ENCODE results near the gene SFT2D3. TPM values are rescaled to one million over a fixed set of nuclear protein-coding genes. Genes with fewer than 3 reads are reported as not detected.
A peak's percentile ranks its signal among the peaks of the same experiment; 100 is the strongest.

SFT2D3 gene
- total RNA-seq = 1 to 10 TPM; 2.7 to 5.7 (median 3.6) TPM
- polyA plus RNA-seq = 1 to 10 TPM; 3.6 to 5.5 TPM

GRCh38 chr2:127701193-127701650 is at the start of gene SFT2D3:
Gene SFT2D3 (plus strand): TSS chr2:127701497. CDS start chr2:127701529, 32 bp downstream.
- FAIRE-seq (no peak), ATAC-seq (peak; percentile 92 to 96 (median 93)), DNase-seq (peak; percentile 91 to 97 (median 93))
- H3K27ac ChIP-seq = peak within 1 kb of the TSS; percentile 91 to 99 (median 94)
- H3K4me1 ChIP-seq = peaks cover 3 to 19% (median 8%) of the 10 kb centered on the region in 3 donors
- 0% methylated on average over 44 of the region's 44 CpGs for WGBS, 2 donors
- H3K9me3 ChIP-seq = no peaks in the 10 kb centered on the region
- intact Hi-C loops (cut with DNase I) = no loop called here
- TF ChIP-seq CTCF (IDR thresholded peaks at IDR 0.05) = no peak
- H3K4me3 ChIP-seq = peak within 1 kb of the TSS; percentile 37 to 78 (median 72)
- no peaks in the 10 kb centered on the region for H3K27me3 ChIP-seq
- H3K36me3 ChIP-seq = peaks cover 0 to 3% (median 0%) of the 10 kb centered on the region in 3 donors

GRCh38 chr2:127651971-127652550 is 49.2 kb upstream of the SFT2D3 start:
- H3K27ac ChIP-seq = no peak overlapping the region
- DNase-seq (peak in 2 of 6 donors; percentile 40 to 51), ATAC-seq (peak in 2 of 4 donors; percentile 17 to 33), FAIRE-seq (no peak)
- no peaks in the 10 kb centered on the region for H3K27me3 ChIP-seq
- no peaks in the 10 kb centered on the region for H3K36me3 ChIP-seq
- WGBS, 2 donors = 73% methylated on average over 13 to 14 of the region's 14 CpGs
- no peaks in the 10 kb centered on the region for H3K9me3 ChIP-seq
- intact Hi-C loops (cut with DNase I) = no loop called here
- peaks cover 0 to 3% (median 0%) of the 10 kb centered on the region in 3 donors for H3K4me1 ChIP-seq
- H3K4me3 ChIP-seq = no peak overlapping the region
- TF ChIP-seq CTCF (IDR thresholded peaks at IDR 0.05) = no peak

GRCh38 chr2:127652786-127653357 is 48.4 kb upstream of the SFT2D3 start:
- H3K27ac ChIP-seq = no peak overlapping the region
- WGBS, 2 donors = 69 to 70% methylated on average over 25 of the region's 25 CpGs

GRCh38 chr2:127653421-127654083 is 47.7 kb upstream of the SFT2D3 start:
- intact Hi-C loops (cut with DNase I) = no loop called here
- 67 to 77% methylated on average over 16 of the region's 16 CpGs for WGBS, 2 donors
- H3K9me3 ChIP-seq = no peaks in the 10 kb centered on the region
- no peaks in the 10 kb centered on the region for H3K36me3 ChIP-seq
- H3K27ac ChIP-seq = no peak overlapping the region
- peaks cover 0 to 3% (median 0%) of the 10 kb centered on the region in 3 donors for H3K4me1 ChIP-seq
- ATAC-seq (no peak), FAIRE-seq (no peak), DNase-seq (peak in 2 of 6 donors; percentile 5 to 38)
- H3K27me3 ChIP-seq = no peaks in the 10 kb centered on the region
- H3K4me3 ChIP-seq = no peak overlapping the region
- TF ChIP-seq CTCF (IDR thresholded peaks at IDR 0.05) = no peak

More at GRCh38 chr2:127652786-127653357, 48.4 kb upstream of the SFT2D3 start:
- no peak for TF ChIP-seq CTCF (IDR thresholded peaks at IDR 0.05)
- peaks cover 0 to 3% (median 0%) of the 10 kb centered on the region in 3 donors for H3K4me1 ChIP-seq
- no peak overlapping the region for H3K4me3 ChIP-seq
- no peaks in the 10 kb centered on the region for H3K9me3 ChIP-seq
- peak in 2 of 6 donors; percentile 9 to 44 for DNase-seq
- no peak for ATAC-seq
- no peak for FAIRE-seq
- intact Hi-C loops (cut with DNase I) = no loop called here
- H3K27me3 ChIP-seq = no peaks in the 10 kb centered on the region
- no peaks in the 10 kb centered on the region for H3K36me3 ChIP-seq

All from pancreas (tissue), 10 donors.